Neural cell (in vitro differentiated cells): ENCODE data around the gene RHBDD3. TPM values are rescaled to one million over a fixed set of nuclear protein-coding genes. Genes with fewer than 3 reads are reported as not detected.

Experiments used
- H2AFZ ChIP-seq: fragments of 200-600, 300-800 bp; sonication (generic), shearing (Covaris generic); 2 replicates; pipeline ENCODE4 v1.6.0; 2014; ENCODE audit warnings: low read depth, mild to moderate bottlenecking, antibody characterized with exemption, low read length, moderate library complexity
- H3F3A ChIP-seq: fragments of 200-600 bp; shearing (Covaris generic); 2 replicates; pipeline ENCODE4 v1.6.1; 2016; ENCODE audit warnings: mild to moderate bottlenecking, moderate library complexity, mixed read lengths, antibody characterized with exemption, low read length; ENCODE audit not compliant: insufficient read depth, poor library complexity, severe bottlenecking
- H3K27ac ChIP-seq: fragments of 200-600, 300-800 bp; sonication (generic), shearing (Covaris generic); 2 replicates; pipeline ENCODE4 v1.5.1; 2014; ENCODE audit warnings: mild to moderate bottlenecking, low read length, moderate library complexity
- H3K27me3 ChIP-seq: fragments of 300-800, 200-600 bp; sonication (generic), shearing (Covaris generic); 2 replicates; pipeline ENCODE4 v1.6.0; 2014; ENCODE audit warnings: mild to moderate bottlenecking, low read depth, low read length, moderate library complexity; ENCODE audit not compliant: insufficient read depth
- H3K36me3 ChIP-seq: fragments of 300-800, 200-600 bp; sonication (generic), shearing (Covaris generic); 2 replicates; pipeline ENCODE4 v1.5.1; 2014; ENCODE audit warnings: mild to moderate bottlenecking, antibody characterized with exemption, low read length, moderate library complexity; ENCODE audit not compliant: insufficient read depth
- H3K4me2 ChIP-seq: fragments of 300-800, 200-600 bp; sonication (generic), shearing (Covaris generic); 2 replicates; pipeline ENCODE4 v1.6.0; 2014; ENCODE audit warnings: mild to moderate bottlenecking, low read length
- H3K4me3 ChIP-seq: fragments of 300-800, 200-600 bp; sonication (generic), shearing (Covaris generic); 2 replicates; pipeline ENCODE4 v1.5.1; 2014; ENCODE audit warnings: mild to moderate bottlenecking, low read length, moderate library complexity
- H3K79me2 ChIP-seq: fragments of 200-600 bp; shearing (Covaris generic); replicated peaks from 2 replicates; pipeline ENCODE4 v1.6.0; 2014; ENCODE audit warnings: mild to moderate bottlenecking, low read length, moderate library complexity; ENCODE audit not compliant: insufficient read depth
- H3K9ac ChIP-seq: fragments of 300-800, 200-600 bp; sonication (generic), shearing (Covaris generic); 2 replicates; pipeline ENCODE4 v1.6.1; 2016; ENCODE audit warnings: mild to moderate bottlenecking, low read length, mixed read lengths
- H3K9me2 ChIP-seq: fragments of 200-600 bp; shearing (Covaris generic); 2 replicates; pipeline ENCODE4 v1.6.1; 2016; ENCODE audit warnings: mild to moderate bottlenecking, low read length, mixed read lengths; ENCODE audit not compliant: insufficient read depth
- H3K9me3 ChIP-seq: fragments of 200-600, 300-800 bp; sonication (generic), shearing (Covaris generic); 2 replicates; pipeline ENCODE4 v1.6.1; 2016; ENCODE audit warnings: mild to moderate bottlenecking, mixed run types, low read length, moderate library complexity, mixed read lengths
- H4K20me1 ChIP-seq: fragments of 200-600 bp; shearing (Covaris generic); 2 replicates; pipeline ENCODE4 v1.6.1; 2016; ENCODE audit warnings: mild to moderate bottlenecking, mixed run types; ENCODE audit not compliant: insufficient read depth
- CTCF ChIP-seq: fragments of 450-650 bp; IDR thresholded peaks from 2 replicates; pipeline ENCODE4 v1.5.1; 2014; ENCODE audit warnings: antibody characterized with exemption, mild to moderate bottlenecking, moderate library complexity; ENCODE audit not compliant: poor library complexity, severe bottlenecking
- EP300 ChIP-seq: fragments of 450-650 bp; conservative IDR thresholded peaks from 2 replicates; pipeline ENCODE4 v1.6.1; 2014; ENCODE audit warnings: antibody characterized with exemption, mild to moderate bottlenecking, moderate library complexity; ENCODE audit not compliant: poor library complexity, severe bottlenecking
- EZH2 ChIP-seq: fragments of 200-600, 300-800 bp; shearing (Covaris generic), sonication (generic); IDR thresholded peaks from 2 replicates; pipeline ENCODE4 v1.6.1; 2014; ENCODE audit warnings: antibody characterized with exemption, low read length, borderline replicate concordance, mild to moderate bottlenecking; ENCODE audit not compliant: insufficient read depth, poor library complexity, severe bottlenecking
- MXI1 ChIP-seq: fragments of 450-650 bp; conservative IDR thresholded peaks from 2 replicates; pipeline ENCODE4 v1.6.1; 2014; ENCODE audit warnings: antibody characterized with exemption, mild to moderate bottlenecking; ENCODE audit not compliant: poor library complexity, severe bottlenecking
- POLR2AphosphoS5 ChIP-seq: IDR thresholded peaks from 2 replicates; pipeline ENCODE4 v1.6.1; 2012
- RAD21 ChIP-seq: fragments of 450-650 bp; conservative IDR thresholded peaks from 2 replicates; pipeline ENCODE4 v1.6.1; 2014; ENCODE audit warnings: antibody characterized with exemption, mild to moderate bottlenecking, moderate library complexity
- REST ChIP-seq: IDR thresholded peaks from 2 replicates; pipeline ENCODE4 v1.6.1; 2012; ENCODE audit warnings: borderline replicate concordance
- SMC3 ChIP-seq: fragments of 450-650 bp; conservative IDR thresholded peaks from 2 replicates; pipeline ENCODE4 v1.6.1; 2014; ENCODE audit warnings: antibody characterized with exemption, mild to moderate bottlenecking, moderate library complexity; ENCODE audit not compliant: poor library complexity
- TAF1 ChIP-seq: IDR thresholded peaks from 2 replicates; pipeline ENCODE4 v1.6.1; 2012; ENCODE audit warnings: low read depth
- polyA plus RNA-seq: library from polyadenylated mRNA; depleted of rRNA; stranded (reverse); fragments of >200 nt; gene quantifications from 2 replicates; pipeline ENCODE4 v1.2.3, GENCODE V29; 2014

Gene RHBDD3
- polyA plus RNA-seq, 1 donor from 2014 or later = 114 TPM

GRCh38 chr22:29305836-29306174 lies 38.0 kb upstream of the RHBDD3 start:
- no peaks in the 10 kb centered on the region for H3K79me2 ChIP-seq
- H2AFZ ChIP-seq = no peak overlapping the region
- H3F3A ChIP-seq = no peaks in the 10 kb centered on the region
- no peak for TF ChIP-seq EP300
- no peak for TF ChIP-seq REST
- TF ChIP-seq TAF1 = no peak
- TF ChIP-seq SMC3 = no peak
- no peak for TF ChIP-seq POLR2AphosphoS5
- TF ChIP-seq CTCF = no peak
- no peak for TF ChIP-seq MXI1
- TF ChIP-seq RAD21 = no peak
- no peak for TF ChIP-seq EZH2
- H3K36me3 ChIP-seq = no peaks in the 10 kb centered on the region
- no peak overlapping the region for H3K27ac ChIP-seq
- H3K27me3 ChIP-seq = peaks cover 11% of the 10 kb centered on the region
- H4K20me1 ChIP-seq = no peaks in the 10 kb centered on the region
- peak overlapping the region; percentile 51 for H3K9ac ChIP-seq
- H3K9me3 ChIP-seq = no peaks in the 10 kb centered on the region
- peak overlapping the region; percentile 68 for H3K4me3 ChIP-seq
- no peaks in the 10 kb centered on the region for H3K9me2 ChIP-seq
- H3K4me2 ChIP-seq = no peak overlapping the region

GRCh38 chr22:29302681-29303465 lies 35.1 kb upstream of the RHBDD3 start:
- TF ChIP-seq CTCF (no peak), REST (no peak)
- Histone ChIP-seq H3K9me3 (no peaks in the 10 kb centered on the region), H3K9me2 (no peaks in the 10 kb centered on the region), H3K4me3 (no peak overlapping the region), H3K27me3 (peaks cover 11% of the 10 kb centered on the region), H3F3A (no peaks in the 10 kb centered on the region), H3K9ac (no peak overlapping the region), H2AFZ (no peak overlapping the region), H4K20me1 (no peaks in the 10 kb centered on the region), H3K4me2 (no peak overlapping the region), H3K79me2 (no peaks in the 10 kb centered on the region), H3K36me3 (no peaks in the 10 kb centered on the region), H3K27ac (no peak overlapping the region)
